ENCODE data around the gene AUTS2.

GRCh38 chr7:70632400-70632799 is 1034.1 kb downstream of the AUTS2 start:
- TF ChIP-seq CTCF (IDR thresholded peaks at IDR 0.05 in 2 of 3, conservative IDR thresholded peaks at IDR 0.05 in 1 of 3; ENCODE audit: control insufficient read depth in 2 of 3, extremely low read depth in 1 of 3, insufficient read depth in 1 of 3, low read depth in 3 of 3, low read length in 3 of 3) (no peak), ZBTB4 (CRISPR knock-in tag; IDR thresholded peaks at IDR 0.05) (no peak), RELB (IDR thresholded peaks at IDR 0.05; ENCODE audit: low read depth) (no peak), ATF3 (IDR thresholded peaks at IDR 0.05; ENCODE audit: borderline replicate concordance, extremely low read depth, low read depth, low read length) (no peak), CBX3 (IDR thresholded peaks at IDR 0.05; ENCODE audit: borderline replicate concordance, low read depth) (no peak), SRF (IDR thresholded peaks at IDR 0.05; ENCODE audit: low read depth in 2 of 2, low read length in 2 of 2) (no peak)

All from GM12878 (cell line).